GM23248 (cell line): ENCODE measurements around the gene POMT2. TPM values are rescaled to one million over a fixed set of nuclear protein-coding genes. Genes with fewer than 3 reads are reported as not detected.

Experiments
- DNase-seq: peaks from one replicate; pipeline ENCODE4 v3.0.0-alpha.2; 2015
- H2AFZ ChIP-seq: fragments of 200-600 bp; sonication (generic); 2 replicates; pipeline ENCODE4 v1.6.1; 2016; ENCODE audit warnings: antibody characterized with exemption
- H3F3A ChIP-seq: fragments of 200-600 bp; sonication (generic); 2 replicates; pipeline ENCODE4 v1.6.1; 2016; ENCODE audit warnings: mild to moderate bottlenecking, antibody characterized with exemption, mixed run types; ENCODE audit not compliant: insufficient read depth
- H3K27ac ChIP-seq: fragments of 200-600 bp; sonication (generic); 2 replicates; pipeline ENCODE4 v1.5.1; 2016; ENCODE audit warnings: mild to moderate bottlenecking
- H3K27me3 ChIP-seq: fragments of 200-600 bp; sonication (generic); replicated peaks from 2 replicates; pipeline ENCODE4 v1.6.1; 2016; ENCODE audit warnings: mild to moderate bottlenecking; ENCODE audit not compliant: insufficient read depth
- H3K36me3 ChIP-seq: fragments of 200-600 bp; sonication (generic); 2 replicates; pipeline ENCODE4 v1.6.1; 2016; ENCODE audit warnings: low read depth, mild to moderate bottlenecking
- H3K4me1 ChIP-seq: fragments of 200-600 bp; sonication (generic); 2 replicates; pipeline ENCODE4 v1.6.1; 2016; ENCODE audit warnings: mild to moderate bottlenecking; ENCODE audit not compliant: insufficient read depth
- H3K4me2 ChIP-seq: fragments of 200-600 bp; sonication (generic); one replicate; pipeline ENCODE4 v1.6.1; 2016; ENCODE audit warnings: mild to moderate bottlenecking; ENCODE audit not compliant: unreplicated experiment
- H3K4me3 ChIP-seq: fragments of 200-600 bp; sonication (generic); 2 replicates; pipeline ENCODE4 v1.5.1; 2016; ENCODE audit warnings: mild to moderate bottlenecking
- H3K79me2 ChIP-seq: fragments of 200-600 bp; sonication (generic); 2 replicates; pipeline ENCODE4 v1.6.1; 2016; ENCODE audit warnings: mild to moderate bottlenecking; ENCODE audit not compliant: insufficient read depth
- H3K9ac ChIP-seq: fragments of 200-600 bp; sonication (generic); 2 replicates; pipeline ENCODE4 v1.6.1; 2016; ENCODE audit warnings: mild to moderate bottlenecking
- H3K9me2 ChIP-seq: fragments of 200-600 bp; sonication (generic); 2 replicates; pipeline ENCODE4 v1.6.1; 2016; ENCODE audit warnings: mixed run types, mild to moderate bottlenecking, moderate library complexity; ENCODE audit not compliant: insufficient read depth
- H3K9me3 ChIP-seq: fragments of 200-600 bp; sonication (generic); one replicate; pipeline ENCODE4 v1.6.1; 2017; ENCODE audit warnings: low read depth
- H4K20me1 ChIP-seq: fragments of 200-600 bp; sonication (generic); 2 replicates; pipeline ENCODE4 v1.6.0; 2016; ENCODE audit not compliant: insufficient read depth
- EZH2 ChIP-seq: fragments of 200-600 bp; sonication (generic); IDR thresholded peaks from 2 replicates; pipeline ENCODE4 v1.6.1; 2018; ENCODE audit warnings: antibody characterized with exemption, mild to moderate bottlenecking; ENCODE audit not compliant: insufficient read depth, poor library complexity, severe bottlenecking
- EZH2phosphoT487 ChIP-seq: fragments of 200-600 bp; sonication (generic); IDR thresholded peaks from 2 replicates; pipeline ENCODE4 v1.6.1; 2018; ENCODE audit warnings: antibody characterized with exemption, moderate library complexity, mild to moderate bottlenecking, low read depth; ENCODE audit not compliant: insufficient read depth
- WGBS, 2 experiments: methylation state at CpG; one replicate each; pipeline ENCODE4 v1.1.6; 2015 to 2017; ENCODE audit warnings: low lambda C conversion rate in 2 of 2, low coverage in 1 of 2; ENCODE audit errors: missing lambda C conversion rate in 2 of 2; 5-methylcytosine and 5-hydroxymethylcytosine counted together
- in situ Hi-C: fragments of 300-500 bp; cut with MboI; formaldehyde crosslinking; loops from 2 replicates; pipeline ENCODE4 v1.15.0; 2020
- polyA plus RNA-seq: library from polyadenylated mRNA; unstranded; fragments of >200 nt; fragmentation: Nextera tagmentation; extraction: Ambion mirVana; gene quantifications from 2 replicates; pipeline ENCODE4 v1.2.1, GENCODE V29; 2016
- total RNA-seq: library from RNA; depleted of rRNA; stranded (reverse); fragments of >200 nt; shearing (Covaris generic); gene quantifications from 2 replicates; pipeline ENCODE4 v1.2.3, GENCODE V29; 2014

The POMT2 gene
- total and polyA plus RNA-seq, 2 experiments from 2014 or later, result 20.7 to 28.3 TPM

DNA sequence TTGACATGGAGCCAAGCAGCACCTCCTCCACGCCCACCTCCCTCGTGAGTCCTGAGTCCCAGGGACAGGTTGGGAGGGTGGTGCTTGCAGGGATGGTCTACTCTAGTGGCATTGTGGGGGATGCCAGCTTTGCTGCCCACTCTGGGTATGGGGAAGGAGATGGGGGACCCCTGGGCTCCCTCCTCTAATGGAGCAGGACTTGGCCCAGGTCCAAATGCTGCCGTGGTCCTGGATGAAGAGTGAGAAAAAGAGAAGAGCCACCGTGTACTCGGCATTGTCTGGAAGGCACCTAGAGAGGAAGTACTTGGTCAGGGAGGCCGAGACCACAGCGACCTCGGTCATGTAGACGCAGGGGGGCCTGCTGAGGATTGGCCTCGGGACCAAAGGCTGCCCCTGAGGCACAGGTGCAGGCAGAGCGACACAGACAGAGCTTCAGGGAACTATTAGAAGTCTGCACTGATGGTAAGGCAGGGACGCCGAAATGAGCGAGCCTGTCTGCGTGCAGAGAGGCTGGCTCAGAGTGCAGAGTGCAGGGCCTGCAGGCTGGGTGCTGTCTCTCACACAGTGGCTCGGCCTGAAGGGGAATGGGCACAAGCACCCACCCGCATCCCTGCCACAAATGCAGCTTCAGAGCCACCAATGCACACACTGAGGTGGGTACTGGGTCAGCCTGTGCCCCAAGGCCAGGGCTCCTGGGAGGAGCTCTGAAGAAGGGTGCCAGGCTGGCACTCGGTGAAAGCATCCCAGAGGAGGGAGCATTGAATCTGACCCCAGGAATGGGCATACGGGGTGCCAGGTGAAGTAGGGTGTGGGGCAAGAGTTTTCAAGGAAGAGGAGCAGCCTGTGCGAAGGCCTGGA lies 67.1 kb downstream of the POMT2 start:
- H3K4me3 ChIP-seq, result no peak overlapping the region
- in situ Hi-C loops, result no loop called here
- 28 to 30% methylated on average over 18 to 20 of the region's 20 CpGs for whole genome bisulfite sequencing, 2 experiments
- H3K9me2 ChIP-seq, result no peaks in the 10 kb centered on the region
- H3K4me1 ChIP-seq, result no peaks in the 10 kb centered on the region
- H3K79me2 ChIP-seq, result no peaks in the 10 kb centered on the region
- no peak overlapping the region for H3K27ac ChIP-seq
- H2AFZ ChIP-seq, result no peak overlapping the region
- no peak for TF ChIP-seq EZH2phosphoT487
- TF ChIP-seq EZH2, result no peak
- DNase-seq, result no peak
- H3K9me3 ChIP-seq, result no peaks in the 10 kb centered on the region
- no peak overlapping the region for H3K9ac ChIP-seq
- H3K27me3 ChIP-seq, result peaks cover 11% of the 10 kb centered on the region
- H4K20me1 ChIP-seq, result no peaks in the 10 kb centered on the region
- H3F3A ChIP-seq, result no peaks in the 10 kb centered on the region
- H3K36me3 ChIP-seq, result no peaks in the 10 kb centered on the region
- H3K4me2 ChIP-seq, result no peak overlapping the region

- Histone ChIP-seq H3F3A (no peaks in the 10 kb centered on the region), H4K20me1 (no peaks in the 10 kb centered on the region), H3K36me3 (no peaks in the 10 kb centered on the region), H3K79me2 (no peaks in the 10 kb centered on the region), H2AFZ (no peak overlapping the region), H3K27me3 (peaks cover 11% of the 10 kb centered on the region), H3K4me3 (no peak overlapping the region), H3K27ac (no peak overlapping the region), H3K4me2 (no peak overlapping the region), H3K9me2 (no peaks in the 10 kb centered on the region), H3K9me3 (no peaks in the 10 kb centered on the region), H3K4me1 (no peaks in the 10 kb centered on the region), H3K9ac (no peak overlapping the region)
- no peak for TF ChIP-seq EZH2phosphoT487
- TF ChIP-seq EZH2, result no peak
- no peak for DNase-seq
- WGBS, 2 experiments, result 65 to 69% methylated on average over 8 to 11 of the region's 11 CpGs
- in situ Hi-C loops, result no loop called here
Observed at GRCh38 chr14:77251870-77252269, 68.8 kb downstream of the POMT2 start.

DNA sequence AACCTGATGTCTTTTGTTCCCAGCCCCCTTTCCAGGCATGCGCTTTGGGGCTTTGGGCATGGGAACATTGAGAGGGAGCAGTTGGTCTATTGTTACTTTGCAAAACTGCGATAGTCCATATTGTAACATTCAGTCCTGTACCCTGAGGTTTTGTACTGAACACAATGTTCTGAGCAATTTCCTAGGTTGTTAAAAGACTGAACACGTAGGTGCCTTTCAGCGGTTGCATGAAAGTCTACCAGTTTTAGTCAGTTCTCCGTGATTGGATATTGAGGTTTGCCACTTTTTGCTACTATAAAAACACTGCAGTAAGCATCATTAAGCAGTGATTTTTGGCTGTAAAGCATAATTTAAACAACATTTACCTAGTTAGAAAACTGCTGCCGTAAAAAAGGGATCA lies 69.8 kb downstream of the POMT2 start:
- no peaks in the 10 kb centered on the region for H4K20me1 ChIP-seq
- H3K9me3 ChIP-seq, result no peaks in the 10 kb centered on the region
- no peaks in the 10 kb centered on the region for H3K4me1 ChIP-seq

GRCh38 chr14:77249286-77249685 lies 71.4 kb downstream of the POMT2 start:
- TF ChIP-seq EZH2 (no peak), EZH2phosphoT487 (no peak)
- H3K27me3 ChIP-seq, result peaks cover 11% of the 10 kb centered on the region
- no peak overlapping the region for H3K4me3 ChIP-seq
- no peak overlapping the region for H2AFZ ChIP-seq
- no peak overlapping the region for H3K9ac ChIP-seq
- 64 to 76% methylated on average over 7 of the region's 7 CpGs for WGBS, 2 experiments
- H3K9me3 ChIP-seq, result no peaks in the 10 kb centered on the region
- in situ Hi-C loops, result no loop called here
- H3K4me2 ChIP-seq, result no peak overlapping the region
- H3K36me3 ChIP-seq, result no peaks in the 10 kb centered on the region
- H3K79me2 ChIP-seq, result no peaks in the 10 kb centered on the region
- no peaks in the 10 kb centered on the region for H3K9me2 ChIP-seq
- H3K27ac ChIP-seq, result no peak overlapping the region
- DNase-seq, result no peak
- no peaks in the 10 kb centered on the region for H4K20me1 ChIP-seq
- H3F3A ChIP-seq, result no peaks in the 10 kb centered on the region
- no peaks in the 10 kb centered on the region for H3K4me1 ChIP-seq

More for the DNA sequence above, 69.8 kb downstream of the POMT2 start:
- H3K36me3 ChIP-seq, result no peaks in the 10 kb centered on the region
- H2AFZ ChIP-seq, result no peak overlapping the region
- TF ChIP-seq EZH2phosphoT487 (no peak), EZH2 (no peak)
- no peak overlapping the region for H3K27ac ChIP-seq
- no peak overlapping the region for H3K4me2 ChIP-seq
- no peaks in the 10 kb centered on the region for H3K9me2 ChIP-seq
- no peaks in the 10 kb centered on the region for H3F3A ChIP-seq
- H3K4me3 ChIP-seq, result no peak overlapping the region
- no peak for DNase-seq
- H3K9ac ChIP-seq, result no peak overlapping the region
- in situ Hi-C loops, result no loop called here
- H3K79me2 ChIP-seq, result no peaks in the 10 kb centered on the region
- peaks cover 11% of the 10 kb centered on the region for H3K27me3 ChIP-seq
- 41 to 46% methylated on average over 6 of the region's 6 CpGs for WGBS, 2 experiments
